Raji (cell line): ENCODE measurements around the gene GALNT14.

Experiments
- POLR2A ChIP-seq: IDR thresholded peaks from 2 replicates; pipeline ENCODE4 v1.6.1; 2011; ENCODE audit warnings: low read depth, low read length, control low read depth; ENCODE audit not compliant: insufficient read depth

GALNT14 gene

GRCh38 chr2:31140151-31140550 lies 1.9 kb upstream of the GALNT14 start:
- TF ChIP-seq POLR2A, result no peak

GRCh38 chr2:31139671-31140070 lies 1.4 kb upstream of the GALNT14 start:
- no peak for TF ChIP-seq POLR2A

GRCh38 chr2:31137211-31138036 lies 816 bp downstream of the GALNT14 start:
- no peak; the same call in 1 of the 2 replicates for TF ChIP-seq POLR2A

DNA sequence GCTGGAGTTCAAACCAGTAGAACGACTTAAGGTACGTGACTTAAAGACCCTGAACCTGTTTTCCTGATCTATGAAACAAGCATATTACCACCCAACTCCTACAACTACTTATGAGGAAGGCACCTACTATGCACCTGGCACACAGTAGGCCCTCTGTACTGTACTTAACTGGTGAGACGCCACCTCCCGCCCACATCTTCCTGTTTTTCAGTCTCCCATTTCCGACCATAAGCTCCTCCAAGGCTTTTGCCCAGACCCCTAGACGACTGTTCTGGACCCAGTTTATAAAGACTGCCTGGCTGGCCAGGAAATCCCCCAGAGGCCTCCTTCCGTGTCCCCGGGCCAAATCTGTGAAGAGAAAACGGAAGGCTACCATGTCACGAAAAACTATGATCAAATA lies 1.5 kb downstream of the GALNT14 start:
- no peak for TF ChIP-seq POLR2A

DNA sequence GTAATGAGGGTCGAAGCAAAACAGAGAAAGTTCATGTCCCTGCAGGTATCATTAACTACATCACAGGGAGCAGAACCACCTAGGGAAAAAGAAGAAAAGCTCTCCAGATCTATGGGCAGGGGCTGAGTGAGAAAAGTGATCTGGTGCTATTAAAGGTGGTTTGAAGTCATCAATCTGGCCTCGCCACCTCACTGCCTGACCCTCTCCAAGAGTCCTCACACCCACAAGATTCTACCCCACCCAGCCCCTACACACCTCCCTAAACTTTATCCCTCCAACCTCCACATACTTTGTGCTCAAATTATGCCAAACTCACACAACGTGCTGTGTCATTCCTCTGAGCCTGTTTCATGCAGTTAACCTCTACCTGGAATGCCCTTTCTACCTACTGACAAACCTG lies 2.2 kb downstream of the GALNT14 start:
- TF ChIP-seq POLR2A, result no peak

DNA sequence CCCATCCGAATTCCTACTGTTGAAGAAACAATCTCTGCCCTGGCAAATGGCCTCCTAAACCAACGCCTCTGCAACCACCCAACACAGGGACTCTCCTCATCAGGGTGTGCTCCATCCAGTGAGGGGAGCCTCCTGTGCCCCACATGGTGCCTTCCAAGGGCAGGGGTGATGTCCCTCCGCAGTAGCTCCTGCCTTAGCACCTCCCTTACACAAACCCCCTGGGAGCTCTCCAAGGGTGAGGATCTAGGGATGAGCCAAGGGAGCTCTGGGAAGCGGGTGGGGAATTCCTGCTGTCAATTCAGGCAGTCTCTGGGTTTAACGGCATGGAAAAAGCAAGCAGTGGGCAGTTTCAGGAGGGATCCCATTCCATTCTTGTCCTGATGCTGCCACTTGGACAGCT lies 3.8 kb downstream of the GALNT14 start:
- TF ChIP-seq POLR2A, result no peak

- no peak for TF ChIP-seq POLR2A
These were observed 5.5 kb downstream of the GALNT14 start for GRCh38 chr2:31132786-31133185.

- no peak for TF ChIP-seq POLR2A
These were observed 6.4 kb downstream of the GALNT14 start for GRCh38 chr2:31131871-31132270.

DNA sequence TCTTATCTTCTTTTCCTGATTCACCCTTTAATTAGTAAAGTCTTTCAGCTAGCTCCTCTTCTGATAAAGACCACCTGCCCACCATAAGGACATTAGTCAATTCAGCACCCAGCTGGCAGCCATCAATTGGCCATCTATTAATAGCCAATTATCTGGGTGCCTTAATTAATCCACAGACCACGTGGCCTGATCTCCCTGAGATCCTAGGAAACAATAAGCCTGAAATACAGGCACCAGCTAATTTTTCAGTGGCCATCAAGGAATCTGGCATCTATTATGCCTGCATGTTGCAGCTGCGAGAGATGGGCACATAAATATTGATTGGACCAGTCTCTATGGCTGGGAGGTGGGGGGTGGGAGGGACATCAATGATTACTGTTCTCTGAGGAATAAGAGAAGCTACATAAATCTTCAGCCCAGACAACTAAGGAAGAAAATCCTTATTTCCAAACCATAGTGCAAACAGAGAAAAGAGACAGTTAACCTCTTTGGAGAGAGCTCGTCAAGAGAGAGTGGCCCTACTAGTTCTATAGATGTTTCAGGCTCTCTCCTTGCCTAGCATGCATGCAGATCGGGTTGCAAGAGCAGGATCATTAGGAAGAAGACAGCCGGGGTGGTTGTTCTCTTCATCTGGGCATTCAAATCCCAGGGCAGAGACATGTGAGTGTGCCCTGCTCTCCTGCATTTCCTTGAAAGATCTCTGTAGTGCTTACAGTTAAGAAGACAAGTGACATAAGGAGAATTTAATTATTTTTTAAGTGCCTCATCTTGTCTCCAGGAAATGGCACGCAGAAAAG lies 8.7 kb downstream of the GALNT14 start:
- TF ChIP-seq POLR2A, result no peak

GRCh38 chr2:31127931-31128330 lies 10.3 kb downstream of the GALNT14 start:
- no peak for TF ChIP-seq POLR2A

DNA sequence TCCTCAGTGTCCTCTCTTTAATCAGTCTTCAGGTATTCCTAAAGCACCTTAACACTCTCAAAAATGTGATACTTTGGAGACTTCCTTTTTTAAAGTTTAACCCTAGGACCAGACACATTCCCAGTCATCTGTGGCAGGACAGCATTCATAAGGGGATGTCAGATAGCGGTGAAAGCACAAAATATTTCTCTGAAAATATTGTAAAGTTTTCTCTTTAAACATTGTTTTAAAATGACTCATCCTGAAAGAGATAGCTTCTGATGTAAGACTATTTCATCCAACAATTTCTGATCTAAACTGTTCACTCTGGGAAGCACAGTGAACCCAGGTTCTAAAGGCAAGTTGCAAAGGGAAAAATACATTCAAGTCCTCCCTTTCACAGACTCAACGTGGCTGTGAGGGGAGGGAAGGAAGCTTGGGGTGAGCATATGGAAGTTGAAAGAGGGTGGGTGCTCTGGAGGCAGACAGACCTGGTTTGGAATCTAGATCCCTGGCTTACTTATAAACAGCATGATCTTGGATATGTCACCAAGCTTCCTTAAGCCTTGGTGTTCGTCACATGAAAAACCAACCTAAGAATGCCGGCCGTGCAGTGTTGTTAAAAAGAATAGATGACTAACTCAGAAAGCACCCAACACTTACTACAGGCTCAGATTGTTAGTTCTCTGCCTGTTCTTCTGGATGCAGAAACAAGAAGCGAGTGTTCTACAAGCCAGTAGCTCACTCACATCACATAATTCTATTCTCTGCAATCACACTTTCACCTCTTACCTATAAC lies 12.1 kb downstream of the GALNT14 start:
- no peak for TF ChIP-seq POLR2A

GRCh38 chr2:31124904-31125303 lies 13.3 kb downstream of the GALNT14 start:
- no peak for TF ChIP-seq POLR2A

DNA sequence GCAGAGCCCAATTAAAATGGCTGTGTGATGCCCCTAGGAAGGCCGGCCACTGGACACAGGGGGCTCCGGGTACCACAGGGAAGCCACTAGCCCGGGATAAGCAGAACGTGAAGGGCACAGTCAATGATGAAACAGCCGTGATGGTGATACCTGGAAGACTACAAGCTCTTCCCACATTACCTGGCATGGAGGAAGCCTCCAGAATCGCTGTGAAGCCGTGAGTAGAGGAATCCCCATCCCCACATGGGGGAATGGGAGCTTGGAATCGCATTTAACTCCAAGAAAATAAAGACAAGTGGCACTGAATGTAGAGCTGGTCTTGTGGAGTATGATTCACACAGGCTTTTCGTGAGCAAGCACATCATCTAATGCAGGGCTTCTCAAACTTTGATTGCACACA lies 16.1 kb downstream of the GALNT14 start:
- no peak for TF ChIP-seq POLR2A

DNA sequence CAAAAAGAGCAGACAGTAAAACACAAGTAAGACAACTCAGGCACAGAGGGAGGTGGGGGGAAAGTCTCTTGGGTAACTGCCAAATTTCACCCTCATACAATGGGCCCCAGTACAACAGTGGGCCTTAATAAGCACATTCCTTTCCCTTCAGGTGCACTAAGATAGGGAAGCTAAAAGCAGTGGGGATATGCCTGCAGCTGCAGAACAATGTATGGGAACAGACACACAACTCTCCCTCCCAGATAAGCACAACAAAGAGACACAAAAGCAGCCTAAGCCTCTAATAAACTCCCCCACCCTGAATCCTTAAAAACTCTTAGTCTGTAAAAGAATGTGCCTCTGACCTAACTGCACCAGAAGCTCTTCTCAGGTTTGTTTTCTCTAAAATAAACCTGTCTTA lies 24.5 kb downstream of the GALNT14 start:
- no peak for TF ChIP-seq POLR2A

DNA sequence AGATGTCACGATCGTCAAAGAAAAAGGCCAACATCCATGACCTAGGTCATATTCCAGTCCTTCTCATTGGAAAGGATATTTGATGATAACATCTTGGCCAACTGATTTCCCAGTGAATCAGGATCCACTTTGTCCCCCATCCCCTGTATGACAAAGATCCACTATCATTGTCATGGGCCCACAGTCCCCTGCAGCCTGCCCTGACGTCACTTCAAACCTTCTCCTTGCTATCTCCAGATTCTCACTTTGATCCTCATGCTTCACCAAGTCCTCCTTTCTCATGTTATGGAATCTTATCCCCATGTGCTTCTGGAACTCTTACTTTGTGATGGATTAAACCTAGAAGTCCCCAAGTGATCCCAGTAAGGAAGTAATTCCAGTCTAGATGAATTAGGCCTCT lies 25.7 kb downstream of the GALNT14 start:
- TF ChIP-seq POLR2A, result no peak
